UCSD-AML1 (cell line): ENCODE data around the gene SPRR5.

Experiments
- DNase-seq: peaks from one replicate; lab custom pipeline; 2025; ENCODE audit not compliant: unreplicated experiment; lab: John Stamatoyannopoulos, UW

Gene SPRR5, protein sequence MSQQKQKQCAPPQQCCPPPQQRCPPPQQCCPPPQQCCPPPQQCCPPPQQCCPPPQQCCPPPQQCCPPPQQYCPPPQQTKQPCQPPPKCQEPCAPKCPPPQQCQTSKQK

DNA sequence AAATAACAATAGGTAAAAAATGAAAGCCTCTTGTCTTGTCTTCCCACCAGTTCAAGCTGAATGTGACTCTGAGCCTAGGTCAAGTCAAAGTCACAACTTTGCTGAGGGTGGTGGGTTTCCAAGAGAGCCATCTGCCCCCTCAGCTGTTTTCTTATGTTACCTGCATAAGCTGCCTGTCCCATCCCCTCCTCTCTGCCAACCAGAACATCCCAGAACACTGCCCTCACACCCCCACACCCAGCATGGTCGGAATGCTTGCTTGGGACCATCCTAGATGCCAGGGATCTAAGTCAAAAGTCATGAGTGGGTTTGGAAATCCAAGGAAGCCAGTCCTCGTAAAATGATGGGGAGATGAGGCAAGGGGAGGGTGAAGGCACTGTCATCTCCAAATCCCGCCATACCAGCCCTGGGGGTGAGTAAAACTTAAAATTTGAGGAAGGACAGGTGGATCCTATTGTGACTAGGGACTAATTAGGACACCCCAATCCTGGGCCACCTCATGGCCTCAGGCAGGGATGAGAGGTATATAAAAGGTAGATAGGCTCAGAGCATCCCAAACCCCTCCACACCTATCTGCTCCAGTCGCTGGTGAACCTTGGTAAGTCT lies at the start of gene SPRR5:
Gene SPRR5 (plus strand): TSS at position 556 of the 606 bp plus-strand sequence. CDS start 1,349 bp downstream, outside the sequence.
- no peak for DNase-seq

DNA sequence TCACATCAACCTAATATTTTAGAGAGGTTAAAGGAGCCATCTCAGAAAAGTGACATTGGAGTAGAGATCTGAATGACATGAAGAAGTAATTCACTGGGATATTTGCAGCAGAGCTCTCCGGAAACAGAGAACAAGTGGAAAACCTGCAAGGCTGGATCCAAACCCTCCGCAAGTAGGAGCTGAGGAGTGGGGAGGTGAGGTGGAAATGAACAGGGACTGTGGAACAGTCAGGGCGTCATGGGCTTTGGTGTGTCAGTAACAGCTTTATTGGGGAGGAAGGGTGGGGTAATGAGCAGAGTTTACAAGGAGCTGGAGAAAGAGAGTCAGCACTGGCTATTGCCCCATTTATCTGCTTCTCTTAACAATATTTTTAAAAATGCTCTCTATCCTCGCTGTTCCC lies 48.0 kb upstream of the SPRR5 start:
- DNase-seq: no peak

DNA sequence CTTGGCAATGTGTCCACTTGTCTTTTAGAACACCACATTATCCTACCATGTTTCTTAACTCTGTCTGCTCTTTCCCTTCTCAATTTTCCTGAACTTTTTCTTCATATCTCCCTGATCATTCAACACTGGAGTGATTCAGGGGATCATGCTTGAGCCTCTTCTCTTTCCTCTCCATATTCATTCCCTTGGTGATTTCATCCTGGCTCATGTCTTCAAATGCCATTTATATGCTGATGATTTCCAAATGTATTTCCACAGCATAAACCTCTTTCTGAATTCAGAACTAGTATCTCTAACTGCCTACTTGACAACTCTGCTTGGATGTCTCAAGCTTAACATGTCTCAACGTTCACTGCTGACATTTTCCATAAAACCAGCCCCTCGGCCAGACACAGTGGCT lies 47.1 kb upstream of the SPRR5 start:
- DNase-seq: no peak

DNA sequence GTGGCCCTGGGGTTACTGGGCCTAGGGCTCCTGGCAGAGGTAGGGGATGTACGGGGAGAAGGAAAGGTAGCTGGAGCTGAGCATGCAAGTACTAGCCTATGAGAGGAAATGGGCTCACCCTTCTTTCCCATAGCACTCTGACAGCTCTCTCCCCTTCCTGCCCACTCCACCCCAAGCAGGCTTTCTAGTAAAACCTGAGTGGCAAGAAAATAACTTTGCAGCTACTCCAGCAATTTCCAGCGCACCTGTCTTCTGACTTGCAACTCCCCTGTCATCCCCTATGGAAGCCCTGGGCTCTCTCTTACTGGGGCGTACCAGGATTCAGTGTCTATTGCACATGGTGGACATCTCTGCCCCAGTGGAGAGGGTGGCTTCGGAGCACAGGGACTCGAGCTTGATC lies 45.4 kb upstream of the SPRR5 start:
- DNase-seq: no peak

DNA sequence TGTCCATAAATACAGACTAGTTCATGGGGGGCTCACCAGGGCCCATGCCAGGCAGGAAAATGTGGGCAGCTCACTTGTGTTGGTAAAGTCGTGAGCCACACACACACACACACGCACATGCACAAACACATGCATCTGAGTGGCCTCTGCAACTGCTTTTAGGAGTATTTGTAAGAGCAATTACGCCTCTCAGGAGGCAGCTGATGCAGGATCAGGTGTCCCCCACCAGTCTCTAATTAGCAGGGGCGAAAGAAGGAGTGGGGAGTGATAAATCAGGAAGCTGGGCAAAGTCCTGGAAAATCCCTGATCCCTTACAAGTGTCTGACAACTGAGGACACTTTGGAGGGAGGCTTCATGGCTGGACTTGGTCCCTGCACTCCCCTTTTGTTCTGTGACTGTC lies 44.4 kb upstream of the SPRR5 start:
- no peak for DNase-seq

DNA sequence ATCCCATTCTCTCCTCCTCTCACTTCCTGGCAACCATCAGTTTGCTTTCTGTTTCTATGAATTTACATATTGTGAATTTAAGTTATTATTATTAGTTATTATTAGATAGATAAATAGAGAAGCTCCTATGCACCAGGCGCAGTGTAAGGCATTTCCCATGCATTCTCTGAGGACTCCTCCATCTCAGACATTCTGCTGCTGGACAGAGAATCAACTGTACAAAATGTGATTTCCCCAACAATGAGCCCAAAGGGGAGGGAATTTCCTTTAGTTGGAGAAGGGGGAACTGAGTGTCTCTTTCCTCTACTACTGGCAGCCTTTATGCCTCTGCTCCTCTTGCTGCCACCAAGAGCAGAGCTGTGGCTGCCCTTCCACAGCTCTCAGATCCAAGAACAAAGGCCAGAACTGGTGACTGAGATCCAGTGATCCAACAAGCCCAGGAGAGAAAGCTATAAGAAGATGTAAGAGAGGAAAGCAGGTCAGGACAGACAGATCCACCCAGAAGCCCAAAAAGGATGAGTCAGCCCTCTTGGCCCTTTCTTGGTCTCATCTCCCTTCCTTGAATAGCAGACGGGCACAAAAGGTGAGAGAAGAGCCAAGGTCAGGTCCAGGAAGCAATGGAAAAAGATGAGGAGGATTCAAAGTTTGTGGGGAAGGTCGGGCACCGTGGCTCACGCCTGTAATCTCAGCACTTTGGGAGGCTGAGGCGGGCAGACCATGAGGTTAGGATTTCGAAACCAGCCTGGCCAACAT lies 42.1 kb upstream of the SPRR5 start:
- no peak for DNase-seq

DNA sequence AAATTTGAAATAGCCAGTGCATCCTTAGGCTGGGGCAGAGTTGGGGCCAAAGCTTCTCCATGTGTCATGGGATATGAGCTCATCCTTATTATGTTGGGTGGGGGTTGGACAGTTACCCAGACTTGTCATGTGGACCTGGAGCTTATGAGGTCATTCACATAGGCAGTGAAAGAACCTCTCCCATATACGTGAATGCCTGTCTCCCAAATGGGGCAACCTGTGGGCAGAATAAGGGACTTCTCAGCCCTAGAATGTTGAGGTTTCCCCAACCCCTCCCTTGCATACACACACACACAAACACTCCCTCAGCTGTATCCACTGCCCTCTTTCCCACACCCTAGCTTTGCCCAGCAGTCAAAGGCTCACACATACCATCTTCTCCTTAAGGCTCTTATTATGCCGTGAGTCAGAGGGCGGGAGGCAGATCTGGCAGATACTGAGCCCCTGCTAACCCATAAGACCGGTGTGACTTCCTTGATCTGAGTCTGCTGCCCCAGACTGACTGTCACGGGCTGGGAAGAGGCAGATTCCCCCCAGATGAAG lies 40.9 kb upstream of the SPRR5 start:
- no peak for DNase-seq

DNA sequence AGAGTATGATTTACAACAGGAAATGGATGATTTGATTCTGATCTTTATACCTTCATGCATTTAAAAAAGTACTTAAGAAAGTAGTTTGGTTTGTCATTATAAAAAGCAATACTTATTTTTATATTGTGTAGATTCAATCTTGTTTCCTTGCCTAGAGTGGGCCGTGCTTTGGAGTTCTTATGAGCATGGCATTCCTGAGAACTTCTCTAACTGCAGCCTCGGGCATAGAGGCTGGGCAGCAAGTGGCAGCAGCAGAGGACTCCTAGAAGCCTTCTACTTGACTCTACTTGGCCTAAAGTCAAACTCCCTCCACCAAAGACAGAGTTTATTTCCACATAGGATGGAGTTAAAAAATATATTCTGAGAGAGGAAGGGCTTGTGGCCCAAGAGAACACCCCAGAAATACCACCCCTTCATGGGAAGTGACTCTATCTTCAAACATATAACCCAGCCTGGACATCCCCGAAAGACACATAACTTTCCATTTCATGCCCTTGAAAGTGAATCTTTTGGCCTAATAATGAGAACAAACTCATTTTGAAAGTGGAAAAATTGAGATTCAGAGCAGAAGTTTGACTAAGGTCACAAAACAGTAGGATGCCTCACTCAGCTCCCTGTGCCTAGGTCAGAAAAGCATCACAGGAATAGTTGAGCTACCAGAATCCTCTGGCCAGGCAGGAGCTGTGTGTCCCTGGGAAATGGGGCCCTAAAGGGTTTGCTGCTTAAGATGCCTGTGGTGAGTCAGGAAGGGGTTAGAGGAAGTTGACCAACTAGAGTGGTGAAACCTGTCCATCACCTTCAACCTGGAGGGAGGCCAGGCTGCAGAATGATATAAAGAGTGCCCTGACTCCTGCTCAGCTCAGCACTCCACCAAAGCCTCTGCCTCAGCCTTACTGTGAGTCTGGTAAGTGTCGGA lies 39.1 kb upstream of the SPRR5 start, which contains the start of gene IVL:
Gene IVL (plus strand): TSS at position 861 of the 916 bp plus-strand sequence. CDS start 1,252 bp downstream, outside the sequence.
- no peak for DNase-seq

DNA sequence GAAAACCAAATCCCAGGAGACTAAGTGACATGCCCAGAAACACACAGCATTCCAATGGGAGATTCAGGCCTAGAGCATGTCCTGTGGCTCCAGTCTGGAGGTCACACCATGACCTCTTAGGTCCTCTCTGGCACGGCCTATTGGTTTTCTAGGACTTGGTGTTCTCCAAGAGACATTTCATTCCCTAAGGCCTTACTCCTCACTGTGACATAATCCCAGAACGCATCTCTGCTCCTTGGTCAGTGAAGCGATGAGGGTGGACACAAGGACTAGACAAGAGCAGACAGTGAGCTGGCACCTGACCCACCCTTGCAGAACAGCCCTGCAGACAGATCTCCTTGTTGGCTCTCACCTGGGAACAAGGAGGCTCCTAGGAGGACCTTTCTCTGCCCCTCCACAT lies 37.8 kb upstream of the SPRR5 start:
- no peak for DNase-seq

DNA sequence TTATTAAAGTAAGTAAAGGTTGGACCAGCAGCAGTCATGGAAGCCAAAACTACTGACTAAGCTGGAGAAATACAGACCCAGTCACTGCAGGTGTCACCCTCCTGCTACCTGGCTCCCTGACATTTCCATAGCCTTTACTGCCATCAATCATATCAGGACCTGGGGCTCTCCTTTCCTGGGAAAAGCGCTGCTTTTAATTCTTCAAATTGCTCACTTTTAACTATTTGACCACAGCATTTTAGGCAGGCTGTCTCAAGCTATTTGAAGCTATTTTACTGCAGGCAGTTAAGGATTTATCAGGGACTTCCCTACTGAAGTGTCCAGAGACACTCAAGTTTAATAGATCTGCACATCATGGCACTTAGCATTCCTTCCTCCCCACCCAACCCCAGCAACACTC lies 34.5 kb upstream of the SPRR5 start:
- no peak for DNase-seq

DNA sequence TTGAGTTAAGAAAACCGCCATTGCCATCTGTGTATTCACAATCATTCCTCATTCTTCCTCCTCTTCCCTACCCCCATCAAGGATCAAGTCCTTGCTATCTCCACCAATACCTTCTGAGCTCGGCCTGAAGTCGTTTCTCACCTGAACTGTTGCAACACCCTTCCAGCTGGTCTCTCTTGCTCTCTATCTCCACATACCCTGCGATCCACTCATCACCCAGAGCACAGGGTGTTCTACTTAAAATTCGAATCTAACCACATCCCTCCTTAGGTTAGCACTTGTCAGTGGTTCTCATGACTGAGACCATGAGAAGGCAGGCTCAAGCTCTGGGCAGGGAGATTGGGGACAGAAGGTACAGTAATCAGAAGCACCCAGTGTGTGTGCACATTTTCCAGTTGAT lies 34.1 kb upstream of the SPRR5 start:
- no peak for DNase-seq

DNA sequence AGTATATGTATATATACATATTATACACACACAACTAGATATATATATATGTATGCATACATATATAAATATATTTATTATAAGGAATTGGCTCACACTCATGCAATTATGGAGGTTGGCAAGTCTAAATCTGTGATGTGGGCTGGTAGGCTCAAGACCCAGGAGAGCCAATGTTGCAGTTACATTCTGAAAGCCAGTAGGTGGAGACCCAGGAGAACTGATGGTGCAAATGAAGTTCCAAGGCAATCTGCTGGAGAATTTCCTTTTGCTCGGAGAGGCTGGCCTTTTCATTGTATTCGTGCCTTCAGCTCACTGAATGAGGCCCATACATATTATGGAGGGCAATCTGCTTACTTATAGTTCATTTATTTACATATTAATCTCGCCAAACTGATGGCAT lies 29.2 kb upstream of the SPRR5 start:
- no peak for DNase-seq

DNA sequence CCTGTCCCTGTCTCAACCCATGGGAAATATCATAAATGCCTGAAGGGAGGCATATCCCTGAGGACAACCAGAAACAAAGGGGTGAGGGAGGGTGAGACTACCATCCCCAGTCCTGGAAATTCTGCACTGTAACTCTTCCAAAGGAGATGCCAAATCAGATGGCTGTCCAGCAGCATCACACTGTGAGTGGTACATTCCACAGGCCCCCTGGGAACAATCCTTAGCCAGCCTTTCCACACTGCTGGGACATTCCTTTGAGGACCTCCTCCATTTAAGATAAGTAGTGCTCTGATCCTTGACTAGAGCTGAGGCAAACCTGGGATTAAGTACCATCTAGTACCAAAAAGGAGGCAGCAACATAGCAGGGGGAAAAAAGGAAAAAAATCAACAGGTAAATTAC lies 27.9 kb upstream of the SPRR5 start:
- no peak for DNase-seq

DNA sequence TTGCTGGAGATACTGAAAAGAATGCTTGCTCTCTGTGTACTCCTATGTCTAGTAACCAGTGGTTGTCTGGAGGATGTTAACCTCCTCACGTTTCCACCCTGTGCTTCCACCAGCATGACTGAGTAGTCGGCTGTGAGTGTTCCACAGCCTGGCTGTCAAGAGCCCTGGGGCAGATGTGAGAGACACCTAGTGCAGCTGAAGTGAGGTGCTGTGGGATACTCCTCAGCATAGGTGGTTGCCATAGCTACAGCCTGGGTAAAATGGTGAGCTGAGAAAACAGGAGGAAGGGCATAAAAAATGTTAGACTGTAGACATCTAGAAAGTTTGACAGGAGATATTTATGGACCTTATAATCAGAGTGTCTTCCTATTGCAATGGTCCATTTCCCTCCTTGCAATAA lies 22.8 kb upstream of the SPRR5 start:
- no peak for DNase-seq

DNA sequence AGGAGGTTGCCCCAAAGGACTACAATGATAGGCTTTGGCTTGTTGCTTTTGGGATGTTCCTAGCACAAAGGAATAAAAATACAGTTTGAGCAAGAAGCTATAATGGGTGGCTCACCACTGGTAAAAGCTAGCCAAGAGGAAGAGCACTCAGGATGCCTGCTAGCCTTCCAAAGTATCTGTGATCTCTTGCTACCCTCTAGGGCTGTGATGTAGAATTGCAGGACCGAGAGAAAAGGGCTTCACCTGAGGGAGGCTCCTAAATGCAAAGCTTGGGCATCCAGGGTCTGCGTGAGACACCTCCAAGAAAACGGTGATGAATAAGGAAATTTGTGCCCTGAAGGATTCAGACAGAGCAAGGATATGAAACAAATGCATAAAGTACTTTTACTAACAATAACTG lies 20.9 kb upstream of the SPRR5 start:
- no peak for DNase-seq

DNA sequence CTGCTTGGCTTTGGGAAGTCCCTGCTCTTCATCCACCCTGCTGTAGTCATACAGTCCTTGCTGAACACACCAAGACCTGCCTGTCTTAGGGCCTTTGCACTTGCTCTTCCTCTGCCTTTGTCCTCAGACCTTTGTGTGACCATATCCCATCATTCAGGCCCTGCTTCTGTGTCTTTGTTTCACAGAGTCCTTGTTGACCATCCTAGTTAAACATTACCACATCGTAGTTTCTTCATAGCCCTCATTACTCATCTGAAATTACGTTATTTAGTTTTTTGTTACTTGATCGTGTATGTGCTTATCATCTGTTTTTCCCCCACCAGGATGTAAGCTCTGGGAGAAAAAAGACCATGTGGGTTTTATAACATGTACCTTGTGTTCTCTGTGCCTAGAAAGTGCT lies 18.3 kb upstream of the SPRR5 start:
- no peak for DNase-seq

DNA sequence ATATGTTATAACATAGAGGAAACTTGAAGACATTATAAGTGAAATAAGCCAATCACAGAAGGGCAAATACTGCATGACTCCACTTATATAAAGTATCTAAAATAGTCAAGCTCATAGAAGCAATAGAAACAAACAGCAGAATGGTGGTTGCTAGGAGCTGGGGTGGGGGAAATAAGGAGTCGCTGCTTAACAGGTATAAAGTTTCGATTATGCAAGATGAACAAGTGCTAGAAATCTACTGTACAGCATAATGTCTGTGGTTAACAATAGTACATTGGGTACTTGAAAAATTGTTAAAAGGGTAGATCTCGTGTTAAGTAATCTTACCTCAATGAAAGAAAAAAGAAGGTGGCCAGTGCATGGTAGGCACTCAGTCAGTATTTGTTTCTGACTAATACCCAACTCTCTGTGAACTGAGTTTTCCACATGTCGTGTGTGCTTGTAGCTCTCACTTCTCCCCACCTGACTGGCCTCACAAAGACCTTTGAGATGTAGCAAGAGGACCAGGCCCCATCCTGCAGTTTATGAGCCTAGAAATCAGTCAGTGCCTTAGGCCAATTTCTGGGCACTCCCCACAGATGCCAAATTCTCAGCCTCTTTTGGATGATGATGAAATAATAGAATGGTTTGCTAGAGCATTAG lies 14.7 kb upstream of the SPRR5 start:
- no peak for DNase-seq

DNA sequence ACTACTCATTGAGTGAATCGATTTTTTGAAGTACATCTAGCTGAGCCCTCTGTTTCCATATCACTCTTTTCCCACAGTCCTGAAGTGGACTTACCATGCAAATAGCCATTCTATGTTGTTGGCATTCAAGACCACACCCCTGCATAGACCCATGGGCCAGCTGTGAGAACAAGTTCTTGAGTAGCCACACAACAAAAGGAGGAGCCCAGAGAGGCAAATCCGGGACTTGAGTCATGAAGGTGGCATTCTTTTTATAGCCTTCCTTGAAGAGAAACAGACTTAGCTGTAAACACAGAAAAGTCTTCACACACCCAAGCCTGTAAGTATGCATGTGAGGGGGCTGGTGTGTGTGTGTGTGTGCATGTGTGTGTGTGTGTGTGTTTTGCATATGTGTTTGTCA lies 13.8 kb upstream of the SPRR5 start:
- no peak for DNase-seq

DNA sequence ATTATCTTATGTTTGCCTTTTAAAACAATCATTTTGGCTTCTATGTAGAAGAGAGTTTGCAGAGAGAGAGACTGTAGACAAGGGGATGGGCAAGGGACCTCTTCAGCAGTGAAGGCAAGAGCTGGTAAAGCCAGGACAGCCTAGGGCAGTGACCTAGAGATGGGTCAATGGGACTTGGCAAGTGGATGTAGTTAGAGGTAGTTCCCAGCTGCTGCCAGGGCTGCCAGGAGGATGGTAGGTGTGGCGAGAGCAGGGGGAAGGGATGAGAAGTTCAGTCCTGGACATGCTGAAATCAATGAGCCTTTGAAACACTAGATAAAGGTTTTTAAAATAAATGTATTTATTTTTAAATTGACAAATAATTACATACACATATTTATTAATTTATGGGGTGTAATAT lies 6.4 kb upstream of the SPRR5 start:
- DNase-seq: no peak

DNA sequence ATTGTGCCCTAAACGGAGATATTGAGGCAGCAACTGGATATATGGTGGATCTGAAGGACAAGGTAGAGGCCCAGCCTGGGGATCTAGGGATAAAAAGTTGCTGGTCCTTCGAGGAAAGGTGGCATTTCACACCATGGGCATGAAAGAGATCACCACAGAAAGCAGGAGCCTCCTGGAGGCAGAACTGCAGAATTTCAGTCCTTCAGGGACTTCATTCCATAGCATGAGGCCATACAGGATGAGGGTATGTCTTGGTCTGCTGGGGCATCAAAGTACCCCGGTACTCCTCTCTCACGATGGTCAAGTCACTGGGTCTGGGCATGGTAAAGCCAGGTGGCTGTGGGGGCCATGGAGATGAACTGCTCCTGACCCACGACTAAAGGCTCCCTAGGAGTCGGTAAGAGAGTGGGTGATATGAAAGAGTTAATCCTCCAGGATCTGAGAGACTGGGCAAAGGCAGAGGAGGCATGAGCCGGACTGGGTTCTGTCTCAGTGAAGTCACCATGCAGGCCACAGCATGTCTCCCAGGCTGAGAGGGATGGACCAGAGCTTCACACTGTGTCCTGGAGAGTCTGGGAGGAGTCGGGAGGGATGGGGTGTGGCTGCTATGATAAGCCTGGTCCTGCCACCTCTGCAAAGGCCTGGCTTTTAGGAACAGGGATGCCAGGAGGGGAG lies 5.8 kb upstream of the SPRR5 start:
- no peak for DNase-seq
